GM12878 (cell line): Measurements from ENCODE around the gene EFHD1.

Experiments
- EGR1 ChIP-seq, 2 experiments: IDR thresholded peaks; 1 replicate in 1 of 2; 2 replicates in 1 of 2; pipeline ENCODE4 v1.6.1; 2011 to 2012; ENCODE audit warnings: low read depth in 2 of 2, low read length in 2 of 2, borderline replicate concordance in 1 of 2, mild to moderate bottlenecking in 1 of 2, moderate library complexity in 1 of 2
- JUND ChIP-seq: IDR thresholded peaks from 2 replicates; pipeline ENCODE4 v1.6.1; 2012; ENCODE audit warnings: low read depth, mild to moderate bottlenecking, low read length, improper control_type of control experiment, moderate library complexity
- SIN3A ChIP-seq: IDR thresholded peaks from 2 replicates; pipeline ENCODE4 v1.6.1; 2012; ENCODE audit warnings: low read depth, low read length, improper control_type of control experiment
- SPI1 ChIP-seq: IDR thresholded peaks from 2 replicates; pipeline ENCODE4 v1.6.1; 2011; ENCODE audit warnings: low read depth, mild to moderate bottlenecking, low read length, moderate library complexity, borderline replicate concordance; ENCODE audit not compliant: insufficient read depth
- ZNF274 ChIP-seq: IDR thresholded peaks from one replicate; pipeline ENCODE4 v1.8.0; 2011; ENCODE audit not compliant: insufficient read length, insufficient read depth
- TF ChIP-seq, protein P1 (sequence below), 3 experiments: IDR thresholded peaks in 2 of 3; conservative IDR thresholded peaks in 1 of 3; 2 replicates each; pipeline ENCODE4 v1.5.1; 2011; ENCODE audit warnings: low read depth in 3 of 3, low read length in 3 of 3, mild to moderate bottlenecking in 3 of 3, control low read depth in 2 of 3, moderate library complexity in 2 of 3, inconsistent platforms in 1 of 3, mixed read lengths in 1 of 3; ENCODE audit not compliant: control insufficient read depth in 2 of 3, insufficient read depth in 1 of 3; ENCODE audit errors: extremely low read depth in 1 of 3
- TF ChIP-seq, protein P2 (sequence below): fragments of 450-650 bp; IDR thresholded peaks from 2 replicates; pipeline ENCODE4 v1.6.1; 2014; ENCODE audit warnings: mild to moderate bottlenecking
- TF ChIP-seq, protein P3 (sequence below): fragments of 450-650 bp; formaldehyde crosslinking; IDR thresholded peaks from 2 replicates; pipeline ENCODE4 v1.4.0; 2020; ENCODE audit warnings: mild to moderate bottlenecking, moderate library complexity

DNA sequence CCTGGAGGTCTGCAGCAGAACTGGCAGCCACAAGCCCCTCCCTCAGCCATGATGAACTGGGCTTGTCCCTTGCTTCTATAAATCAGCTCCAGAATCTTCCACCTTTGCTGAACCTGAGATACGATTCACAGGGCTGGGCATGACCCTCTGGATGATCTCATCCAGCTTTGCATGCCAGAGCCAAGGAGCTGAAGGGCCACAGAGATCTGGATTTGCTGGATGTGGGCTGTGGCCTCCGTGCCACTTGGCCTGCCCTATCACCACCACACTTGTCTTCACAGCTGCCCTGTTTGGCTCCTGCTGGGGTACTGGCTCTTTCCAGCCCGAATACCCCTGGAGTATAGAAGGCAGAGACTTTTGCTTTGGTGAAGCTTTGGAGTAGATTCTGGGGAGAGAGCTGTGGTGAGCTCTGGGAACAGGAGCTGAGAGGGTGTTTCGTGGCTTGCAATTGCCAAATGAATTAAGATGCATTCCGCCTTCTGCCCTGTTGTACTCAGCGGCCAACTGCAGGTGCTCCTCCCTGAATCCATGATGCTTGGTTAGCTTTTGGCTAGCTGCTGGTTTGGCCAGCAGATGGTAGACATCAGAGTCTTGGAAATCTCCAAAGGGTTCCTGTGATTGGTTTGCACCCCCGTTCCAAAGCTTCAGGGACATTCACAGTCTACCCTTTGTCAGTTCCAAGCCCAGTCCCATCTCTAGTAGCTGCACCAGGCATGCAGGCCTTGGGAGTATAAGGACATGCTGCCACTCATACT lies 32.8 kb downstream of the EFHD1 start:
- TF ChIP-seq, protein P1, sequence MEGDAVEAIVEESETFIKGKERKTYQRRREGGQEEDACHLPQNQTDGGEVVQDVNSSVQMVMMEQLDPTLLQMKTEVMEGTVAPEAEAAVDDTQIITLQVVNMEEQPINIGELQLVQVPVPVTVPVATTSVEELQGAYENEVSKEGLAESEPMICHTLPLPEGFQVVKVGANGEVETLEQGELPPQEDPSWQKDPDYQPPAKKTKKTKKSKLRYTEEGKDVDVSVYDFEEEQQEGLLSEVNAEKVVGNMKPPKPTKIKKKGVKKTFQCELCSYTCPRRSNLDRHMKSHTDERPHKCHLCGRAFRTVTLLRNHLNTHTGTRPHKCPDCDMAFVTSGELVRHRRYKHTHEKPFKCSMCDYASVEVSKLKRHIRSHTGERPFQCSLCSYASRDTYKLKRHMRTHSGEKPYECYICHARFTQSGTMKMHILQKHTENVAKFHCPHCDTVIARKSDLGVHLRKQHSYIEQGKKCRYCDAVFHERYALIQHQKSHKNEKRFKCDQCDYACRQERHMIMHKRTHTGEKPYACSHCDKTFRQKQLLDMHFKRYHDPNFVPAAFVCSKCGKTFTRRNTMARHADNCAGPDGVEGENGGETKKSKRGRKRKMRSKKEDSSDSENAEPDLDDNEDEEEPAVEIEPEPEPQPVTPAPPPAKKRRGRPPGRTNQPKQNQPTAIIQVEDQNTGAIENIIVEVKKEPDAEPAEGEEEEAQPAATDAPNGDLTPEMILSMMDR (IDR thresholded peaks at IDR 0.05 in 2 of 3, conservative IDR thresholded peaks at IDR 0.05 in 1 of 3; ENCODE audit: control insufficient read depth in 2 of 3, extremely low read depth in 1 of 3, insufficient read depth in 1 of 3, low read depth in 3 of 3, low read length in 3 of 3): no peak
- TF ChIP-seq SIN3A (no peak), SPI1 (no peak), JUND (no peak), ZNF274 (no peak), EGR1 (IDR thresholded peaks at IDR 0.05; ENCODE audit: borderline replicate concordance in 1 of 2, low read depth in 2 of 2, low read length in 2 of 2) (no peak)
- TF ChIP-seq, protein P2, sequence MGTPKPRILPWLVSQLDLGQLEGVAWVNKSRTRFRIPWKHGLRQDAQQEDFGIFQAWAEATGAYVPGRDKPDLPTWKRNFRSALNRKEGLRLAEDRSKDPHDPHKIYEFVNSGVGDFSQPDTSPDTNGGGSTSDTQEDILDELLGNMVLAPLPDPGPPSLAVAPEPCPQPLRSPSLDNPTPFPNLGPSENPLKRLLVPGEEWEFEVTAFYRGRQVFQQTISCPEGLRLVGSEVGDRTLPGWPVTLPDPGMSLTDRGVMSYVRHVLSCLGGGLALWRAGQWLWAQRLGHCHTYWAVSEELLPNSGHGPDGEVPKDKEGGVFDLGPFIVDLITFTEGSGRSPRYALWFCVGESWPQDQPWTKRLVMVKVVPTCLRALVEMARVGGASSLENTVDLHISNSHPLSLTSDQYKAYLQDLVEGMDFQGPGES: no peak
- TF ChIP-seq, protein P3, sequence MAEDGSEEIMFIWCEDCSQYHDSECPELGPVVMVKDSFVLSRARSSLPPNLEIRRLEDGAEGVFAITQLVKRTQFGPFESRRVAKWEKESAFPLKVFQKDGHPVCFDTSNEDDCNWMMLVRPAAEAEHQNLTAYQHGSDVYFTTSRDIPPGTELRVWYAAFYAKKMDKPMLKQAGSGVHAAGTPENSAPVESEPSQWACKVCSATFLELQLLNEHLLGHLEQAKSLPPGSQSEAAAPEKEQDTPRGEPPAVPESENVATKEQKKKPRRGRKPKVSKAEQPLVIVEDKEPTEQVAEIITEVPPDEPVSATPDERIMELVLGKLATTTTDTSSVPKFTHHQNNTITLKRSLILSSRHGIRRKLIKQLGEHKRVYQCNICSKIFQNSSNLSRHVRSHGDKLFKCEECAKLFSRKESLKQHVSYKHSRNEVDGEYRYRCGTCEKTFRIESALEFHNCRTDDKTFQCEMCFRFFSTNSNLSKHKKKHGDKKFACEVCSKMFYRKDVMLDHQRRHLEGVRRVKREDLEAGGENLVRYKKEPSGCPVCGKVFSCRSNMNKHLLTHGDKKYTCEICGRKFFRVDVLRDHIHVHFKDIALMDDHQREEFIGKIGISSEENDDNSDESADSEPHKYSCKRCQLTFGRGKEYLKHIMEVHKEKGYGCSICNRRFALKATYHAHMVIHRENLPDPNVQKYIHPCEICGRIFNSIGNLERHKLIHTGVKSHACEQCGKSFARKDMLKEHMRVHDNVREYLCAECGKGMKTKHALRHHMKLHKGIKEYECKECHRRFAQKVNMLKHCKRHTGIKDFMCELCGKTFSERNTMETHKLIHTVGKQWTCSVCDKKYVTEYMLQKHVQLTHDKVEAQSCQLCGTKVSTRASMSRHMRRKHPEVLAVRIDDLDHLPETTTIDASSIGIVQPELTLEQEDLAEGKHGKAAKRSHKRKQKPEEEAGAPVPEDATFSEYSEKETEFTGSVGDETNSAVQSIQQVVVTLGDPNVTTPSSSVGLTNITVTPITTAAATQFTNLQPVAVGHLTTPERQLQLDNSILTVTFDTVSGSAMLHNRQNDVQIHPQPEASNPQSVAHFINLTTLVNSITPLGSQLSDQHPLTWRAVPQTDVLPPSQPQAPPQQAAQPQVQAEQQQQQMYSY (CRISPR knock-in tag): no peak
